BJ (cell line): ENCODE data around the gene CHST5. TPM values are rescaled to one million over a fixed set of nuclear protein-coding genes. Genes with fewer than 3 reads are reported as not detected.

ENCODE experiments used
- CTCF ChIA-PET: fragments of 350-600 bp; formaldehyde crosslinking; extraction: SDS; loops from one replicate; lab custom pipeline; 2021; ENCODE audit warnings: antibody characterized with exemption, inconsistent platforms; lab: Yijun Ruan, JAX
- POLR2A ChIA-PET: fragments of 300-600 bp; sonication (Branson Sonifier 250); formaldehyde crosslinking; extraction: SDS; loops from one replicate; lab custom pipeline; 2021; ENCODE audit warnings: antibody characterized with exemption; lab: Charles Lee
- DNase-seq: peaks from one replicate; pipeline ENCODE4 v3.0.0-alpha.2; 2011; ENCODE audit warnings: low read depth
- H3K27me3 ChIP-seq: 2 replicates; pipeline ENCODE4 v1.6.0; 2011; ENCODE audit warnings: low read length; ENCODE audit not compliant: control insufficient read depth, insufficient read depth
- H3K36me3 ChIP-seq: 2 replicates; pipeline ENCODE4 v1.5.1; 2011; ENCODE audit warnings: low read length; ENCODE audit not compliant: control insufficient read depth, insufficient read depth
- H3K4me3 ChIP-seq: 2 replicates; pipeline ENCODE4 v1.5.1; 2011; ENCODE audit warnings: low read depth, mild to moderate bottlenecking, control low read depth, low read length
- CTCF ChIP-seq: IDR thresholded peaks from 2 replicates; pipeline ENCODE4 v1.5.1; 2011; ENCODE audit warnings: low read depth, mild to moderate bottlenecking, control low read depth, inconsistent platforms, low read length, moderate library complexity; ENCODE audit not compliant: insufficient read depth
- polyA plus RNA-seq: library from polyadenylated mRNA; depleted of rRNA; stranded (reverse); fragments of >200 nt; gene quantifications from 2 replicates; pipeline ENCODE4 v1.2.3, GENCODE V29; 2011

Gene CHST5
- polyA plus RNA-seq, 1 experiment = not detected

DNA sequence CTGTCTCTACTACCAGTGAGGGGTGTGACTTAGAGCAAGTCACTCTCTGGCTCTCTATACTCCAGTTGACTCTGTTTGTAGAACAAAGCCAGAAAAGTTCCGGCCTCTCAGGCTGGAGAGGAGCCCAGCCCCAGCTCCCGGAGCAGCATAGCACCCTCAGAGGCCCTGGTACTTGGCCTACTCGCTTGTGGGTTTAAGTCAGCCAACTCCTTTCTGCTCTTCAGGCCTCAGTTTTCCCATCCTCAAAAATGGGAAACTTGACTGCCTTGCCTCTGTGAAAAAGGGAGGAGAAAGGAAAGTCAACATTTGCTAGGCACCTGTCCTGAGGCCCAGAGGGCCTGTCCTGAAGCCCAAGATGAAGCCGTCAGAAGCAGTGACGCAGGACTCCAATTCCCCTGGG is 41.7 kb downstream of the CHST5 start:
- no peak for DNase-seq
- Histone ChIP-seq H3K4me3 (no peak overlapping the region), H3K36me3 (no peaks in the 10 kb centered on the region), H3K27me3 (peaks cover 17% of the 10 kb centered on the region)
- POLR2A ChIA-PET = no interaction called here
- CTCF ChIA-PET = interaction anchor here (0.9 to 1.7 kb wide), 6 partner anchors 9 to 127 kb away, joined by 3 to 7 read pairs (median 4); no protein-coding TSS in a partner anchor
- TF ChIP-seq CTCF = no peak

DNA sequence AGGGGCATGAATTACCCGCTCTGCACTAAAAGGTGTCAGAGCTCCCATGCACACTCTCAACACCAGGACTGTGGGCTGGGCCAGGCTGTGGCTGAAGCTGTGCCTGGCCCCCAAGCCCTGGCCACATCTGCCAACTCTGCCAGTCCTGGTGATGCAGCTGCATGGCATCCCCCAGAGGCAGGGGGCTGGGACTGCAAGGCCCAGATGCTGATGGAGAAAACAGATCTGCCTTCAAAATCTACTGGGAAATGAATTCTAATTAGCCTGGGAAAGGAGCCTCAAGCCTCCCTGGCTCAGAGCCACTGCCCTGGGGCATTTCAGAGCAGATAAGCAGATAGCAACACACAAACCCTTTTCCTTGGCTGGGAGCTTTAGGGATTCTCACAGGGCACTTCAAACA is 44.0 kb downstream of the CHST5 start:
- no peak overlapping the region for H3K4me3 ChIP-seq
- ChIA-PET POLR2A (no interaction called here), CTCF (interaction anchor here (1.3 kb wide), 1 partner anchor 27 kb away, joined by 3 read pairs; no protein-coding TSS in a partner anchor)
- TF ChIP-seq CTCF = no peak
- DNase-seq = no peak
- H3K36me3 ChIP-seq = no peaks in the 10 kb centered on the region
- H3K27me3 ChIP-seq = peaks cover 14% of the 10 kb centered on the region

- ChIA-PET CTCF (no interaction called here), POLR2A (no interaction called here)
- Histone ChIP-seq H3K4me3 (no peak overlapping the region), H3K36me3 (no peaks in the 10 kb centered on the region), H3K27me3 (no peaks in the 10 kb centered on the region; the same call in 1 of the 2 replicates)
- no peak for DNase-seq
- no peak for TF ChIP-seq CTCF
These were observed 47.6 kb downstream of the CHST5 start for GRCh38 chr16:75488322-75488721.

- H3K27me3 ChIP-seq = no peaks in the 10 kb centered on the region; the same call in 1 of the 2 replicates
- no peak for TF ChIP-seq CTCF
- ChIA-PET POLR2A (no interaction called here), CTCF (interaction anchor here (2.0 to 2.7 kb wide), 2 partner anchors 14 to 30 kb away, joined by 10 to 11 read pairs; no protein-coding TSS in a partner anchor)
- DNase-seq = no peak
- no peak overlapping the region for H3K4me3 ChIP-seq
- H3K36me3 ChIP-seq = no peaks in the 10 kb centered on the region
These were observed 49.1 kb downstream of the CHST5 start for GRCh38 chr16:75486676-75487313.

DNA sequence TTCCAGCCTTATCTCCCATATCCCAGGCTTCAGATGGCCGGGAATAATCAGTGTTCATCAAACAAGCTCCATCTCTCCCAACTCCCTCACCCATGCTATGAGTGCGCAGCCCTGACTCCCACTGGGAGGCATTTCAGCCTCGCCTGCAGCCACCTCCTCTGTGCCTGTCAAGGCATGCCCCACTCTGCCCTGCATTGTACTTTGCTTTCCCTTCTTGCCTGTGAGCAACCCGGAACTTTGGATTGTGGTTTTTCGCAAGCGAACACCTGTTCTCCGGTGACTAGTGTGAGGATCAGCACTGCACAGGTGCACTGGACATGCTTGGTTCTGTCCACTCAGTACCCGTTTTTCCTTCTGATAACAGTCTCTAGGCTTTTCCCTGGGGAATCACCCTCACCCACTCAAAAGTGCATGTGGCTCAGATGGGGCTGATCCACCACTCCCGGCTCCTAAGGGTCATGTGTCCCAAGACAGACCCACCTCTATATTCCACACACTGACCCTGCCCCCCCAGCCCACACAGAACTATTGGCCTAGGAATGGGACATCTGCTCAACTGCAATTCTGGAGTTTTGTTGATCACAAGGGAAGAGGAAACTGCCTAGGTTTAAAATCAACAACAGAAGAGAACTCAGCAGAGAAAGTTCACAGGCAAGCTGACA is 49.8 kb downstream of the CHST5 start:
- no peak for TF ChIP-seq CTCF
- H3K4me3 ChIP-seq = no peak overlapping the region
- H3K27me3 ChIP-seq = no peaks in the 10 kb centered on the region; the same call in 1 of the 2 replicates
- no peak for DNase-seq
- no peaks in the 10 kb centered on the region for H3K36me3 ChIP-seq
- ChIA-PET CTCF (interaction anchor here (1.1 to 2.7 kb wide), 3 partner anchors 14 to 31 kb away, joined by 3 to 11 read pairs (median 10); no protein-coding TSS in a partner anchor), POLR2A (no interaction called here)
